GM23338 (cell line): Measurements from ENCODE around the gene LGR5. TPM values are rescaled to one million over a fixed set of nuclear protein-coding genes. Genes with fewer than 3 reads are reported as not detected.

Source experiments
- ATAC-seq: fragments of 200-7000 bp; cut with Tn5 transposase; 3 replicates; pipeline ENCODE4 v1.9.1; 2020
- DNase-seq: peaks from one replicate; pipeline ENCODE4 v3.0.0-alpha.2; 2015; ENCODE audit warnings: low spot score
- H2AFZ ChIP-seq: fragments of 200-600 bp; sonication (generic); 2 replicates; pipeline ENCODE4 v1.8.0; 2016; ENCODE audit warnings: antibody characterized with exemption, mild to moderate bottlenecking, moderate library complexity
- H3F3A ChIP-seq: fragments of 200-600 bp; sonication (generic); replicated peaks from 2 replicates; pipeline ENCODE4 v1.8.0; 2017; ENCODE audit warnings: antibody characterized with exemption, mixed run types, low read depth
- H3K27ac ChIP-seq: fragments of 200-600 bp; sonication (generic); 2 replicates; pipeline ENCODE4 v1.6.1; 2016; ENCODE audit warnings: low read depth
- H3K27me3 ChIP-seq: fragments of 200-600 bp; sonication (generic); 2 replicates; pipeline ENCODE4 v1.8.0; 2016; ENCODE audit warnings: mild to moderate bottlenecking, mixed run types, moderate library complexity; ENCODE audit not compliant: insufficient read depth
- H3K36me3 ChIP-seq: fragments of 200-600 bp; sonication (generic); 2 replicates; pipeline ENCODE4 v1.8.0; 2016; ENCODE audit warnings: mild to moderate bottlenecking; ENCODE audit not compliant: insufficient read depth
- H3K4me1 ChIP-seq: fragments of 200-600 bp; sonication (generic); 2 replicates; pipeline ENCODE4 v1.8.0; 2016; ENCODE audit warnings: mild to moderate bottlenecking, moderate library complexity; ENCODE audit not compliant: insufficient read depth
- H3K4me2 ChIP-seq: fragments of 200-600 bp; sonication (generic); 2 replicates; pipeline ENCODE4 v1.7.1; 2017; ENCODE audit warnings: mixed run types
- H3K4me3 ChIP-seq: fragments of 200-600 bp; sonication (generic); 2 replicates; pipeline ENCODE4 v1.6.1; 2016; ENCODE audit warnings: mixed run types
- H3K79me2 ChIP-seq: fragments of 200-600 bp; sonication (generic); replicated peaks from 2 replicates; pipeline ENCODE4 v1.8.0; 2017; ENCODE audit warnings: mild to moderate bottlenecking; ENCODE audit not compliant: insufficient read depth
- H3K9me2 ChIP-seq: fragments of 200-600 bp; sonication (generic); 2 replicates; pipeline ENCODE4 v1.8.0; 2017; ENCODE audit not compliant: insufficient read depth
- H4K20me1 ChIP-seq: fragments of 200-600 bp; sonication (generic); replicated peaks from 2 replicates; pipeline ENCODE4 v1.8.0; 2017; ENCODE audit warnings: mild to moderate bottlenecking; ENCODE audit not compliant: insufficient read depth
- H3K27ac Mint-ChIP-seq: 2 replicates; pipeline ENCODE4 v1.8.0; 2020; ENCODE audit warnings: inconsistent platforms, mild to moderate bottlenecking, moderate library complexity, mixed read lengths
- H3K27me3 Mint-ChIP-seq: 3 replicates; pipeline ENCODE4 v1.8.0; 2022; ENCODE audit warnings: low read depth, mild to moderate bottlenecking, moderate library complexity, mixed read lengths, inconsistent platforms; ENCODE audit not compliant: insufficient read depth, poor library complexity
- H3K36me3 Mint-ChIP-seq: 3 replicates; pipeline ENCODE4 v1.8.0; 2021; ENCODE audit warnings: low read depth, mild to moderate bottlenecking, inconsistent platforms, moderate library complexity, mixed read lengths
- H3K4me1 Mint-ChIP-seq: 3 replicates; pipeline ENCODE4 v1.8.0; 2020; ENCODE audit warnings: mild to moderate bottlenecking, inconsistent platforms, mixed read lengths
- H3K4me3 Mint-ChIP-seq: 3 replicates; pipeline ENCODE4 v1.8.0; 2021; ENCODE audit warnings: moderate library complexity, mild to moderate bottlenecking, inconsistent platforms, mixed read lengths
- H3K9me3 Mint-ChIP-seq: 3 replicates; pipeline ENCODE4 v1.8.0; 2020; ENCODE audit warnings: moderate library complexity, mild to moderate bottlenecking, inconsistent platforms, mixed read lengths
- CREB1 ChIP-seq: fragments of 250-450 bp; sonication (Bioruptor Pico); IDR thresholded peaks from 2 replicates; pipeline ENCODE4 v1.5.0; 2020; ENCODE audit warnings: low read depth, mild to moderate bottlenecking, moderate library complexity
- ETS1 ChIP-seq: IDR thresholded peaks from 2 replicates; pipeline ENCODE4 v1.6.1; 2016; ENCODE audit warnings: antibody characterized with exemption
- EZH2 ChIP-seq: fragments of 200-600 bp; sonication (generic); IDR thresholded peaks from one replicate; pipeline ENCODE4 v1.8.0; 2017; ENCODE audit warnings: antibody characterized with exemption, mild to moderate bottlenecking, low read depth; ENCODE audit not compliant: unreplicated experiment
- EZH2phosphoT487 ChIP-seq: fragments of 200-600 bp; sonication (generic); IDR thresholded peaks from one replicate; pipeline ENCODE4 v1.8.1; 2018; ENCODE audit warnings: antibody characterized with exemption; ENCODE audit not compliant: unreplicated experiment
- JUNB ChIP-seq: IDR thresholded peaks from one replicate; pipeline ENCODE4 v1.6.1; 2016; ENCODE audit warnings: antibody characterized with exemption; ENCODE audit not compliant: unreplicated experiment
- NANOG ChIP-seq: IDR thresholded peaks from 2 replicates; pipeline ENCODE4 v1.6.1; 2016; ENCODE audit warnings: antibody characterized with exemption, borderline replicate concordance
- POLR2AphosphoS5 ChIP-seq: IDR thresholded peaks from 2 replicates; pipeline ENCODE4 v1.6.1; 2016; ENCODE audit warnings: antibody characterized with exemption, low read depth
- STAT1 ChIP-seq: IDR thresholded peaks from one replicate; pipeline ENCODE4 v1.6.1; 2016; ENCODE audit warnings: antibody characterized with exemption; ENCODE audit not compliant: unreplicated experiment
- ZNF114 ChIP-seq: fragments of 250-450 bp; sonication (Bioruptor Pico); IDR thresholded peaks from 2 replicates; pipeline ENCODE4 v1.5.0; 2020; ENCODE audit warnings: mild to moderate bottlenecking, moderate library complexity
- ZNF331 ChIP-seq: fragments of 250-450 bp; sonication (Bioruptor Pico); IDR thresholded peaks from 2 replicates; pipeline ENCODE4 v1.5.0; 2020; ENCODE audit warnings: low read depth, mild to moderate bottlenecking, moderate library complexity
- polyA plus RNA-seq: library from polyadenylated mRNA; unstranded; fragments of >200 nt; fragmentation: Nextera tagmentation; extraction: Ambion mirVana; gene quantifications from 2 replicates; pipeline ENCODE4 v1.2.1, GENCODE V29; 2016
- total RNA-seq: library from RNA; depleted of rRNA; stranded (reverse); fragments of >200 nt; shearing (Covaris generic); gene quantifications from 2 replicates; pipeline ENCODE4 v1.2.3, GENCODE V29; 2014
- TF ChIP-seq, protein P1 (sequence below): IDR thresholded peaks from one replicate; pipeline ENCODE4 v1.6.1; 2018; ENCODE audit warnings: antibody characterized with exemption; ENCODE audit not compliant: unreplicated experiment
- TF ChIP-seq, protein P2 (sequence below): fragments of 250-450 bp; sonication (Bioruptor Pico); IDR thresholded peaks from 2 replicates; pipeline ENCODE4 v1.5.0; 2020; ENCODE audit warnings: mild to moderate bottlenecking, moderate library complexity
- TF ChIP-seq, protein P3 (sequence below), 2 experiments: fragments of 200-600 bp in 1 of 2; sonication (generic) in 1 of 2; conservative IDR thresholded peaks; 2 replicates each; pipeline versions ENCODE4 v1.5.1 to v1.6.1; 2016 to 2017; ENCODE audit warnings: antibody characterized with exemption in 2 of 2, low read depth in 2 of 2, mild to moderate bottlenecking in 2 of 2, moderate library complexity in 1 of 2

The LGR5 gene
- total and polyA plus RNA-seq, 2 experiments from 2014 or later: 0.17 to 0.26 TPM

GRCh38 chr12:71552728-71553501 lies 113.3 kb downstream of the LGR5 start:
- H3K27ac Mint-ChIP-seq: no peak overlapping the region
- Histone ChIP-seq H3K27ac (no peak overlapping the region), H3K4me1 (no peaks in the 10 kb centered on the region), H3K27me3 (no peaks in the 10 kb centered on the region), H4K20me1 (no peaks in the 10 kb centered on the region), H3K36me3 (no peaks in the 10 kb centered on the region), H2AFZ (no peak overlapping the region), H3F3A (no peaks in the 10 kb centered on the region), H3K79me2 (no peaks in the 10 kb centered on the region), H3K4me2 (no peak overlapping the region), H3K9me2 (no peaks in the 10 kb centered on the region), H3K4me3 (no peak overlapping the region)
- peaks cover 1% of the 10 kb centered on the region for H3K27me3 Mint-ChIP-seq
- TF ChIP-seq, protein P1, sequence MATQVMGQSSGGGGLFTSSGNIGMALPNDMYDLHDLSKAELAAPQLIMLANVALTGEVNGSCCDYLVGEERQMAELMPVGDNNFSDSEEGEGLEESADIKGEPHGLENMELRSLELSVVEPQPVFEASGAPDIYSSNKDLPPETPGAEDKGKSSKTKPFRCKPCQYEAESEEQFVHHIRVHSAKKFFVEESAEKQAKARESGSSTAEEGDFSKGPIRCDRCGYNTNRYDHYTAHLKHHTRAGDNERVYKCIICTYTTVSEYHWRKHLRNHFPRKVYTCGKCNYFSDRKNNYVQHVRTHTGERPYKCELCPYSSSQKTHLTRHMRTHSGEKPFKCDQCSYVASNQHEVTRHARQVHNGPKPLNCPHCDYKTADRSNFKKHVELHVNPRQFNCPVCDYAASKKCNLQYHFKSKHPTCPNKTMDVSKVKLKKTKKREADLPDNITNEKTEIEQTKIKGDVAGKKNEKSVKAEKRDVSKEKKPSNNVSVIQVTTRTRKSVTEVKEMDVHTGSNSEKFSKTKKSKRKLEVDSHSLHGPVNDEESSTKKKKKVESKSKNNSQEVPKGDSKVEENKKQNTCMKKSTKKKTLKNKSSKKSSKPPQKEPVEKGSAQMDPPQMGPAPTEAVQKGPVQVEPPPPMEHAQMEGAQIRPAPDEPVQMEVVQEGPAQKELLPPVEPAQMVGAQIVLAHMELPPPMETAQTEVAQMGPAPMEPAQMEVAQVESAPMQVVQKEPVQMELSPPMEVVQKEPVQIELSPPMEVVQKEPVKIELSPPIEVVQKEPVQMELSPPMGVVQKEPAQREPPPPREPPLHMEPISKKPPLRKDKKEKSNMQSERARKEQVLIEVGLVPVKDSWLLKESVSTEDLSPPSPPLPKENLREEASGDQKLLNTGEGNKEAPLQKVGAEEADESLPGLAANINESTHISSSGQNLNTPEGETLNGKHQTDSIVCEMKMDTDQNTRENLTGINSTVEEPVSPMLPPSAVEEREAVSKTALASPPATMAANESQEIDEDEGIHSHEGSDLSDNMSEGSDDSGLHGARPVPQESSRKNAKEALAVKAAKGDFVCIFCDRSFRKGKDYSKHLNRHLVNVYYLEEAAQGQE: no peak
- TF ChIP-seq POLR2AphosphoS5 (no peak), STAT1 (no peak), JUNB (no peak), ETS1 (no peak), CREB1 (CRISPR knock-in tag) (no peak), ZNF331 (no peak), EZH2phosphoT487 (no peak), NANOG (no peak), EZH2 (no peak), ZNF114 (no peak)
- TF ChIP-seq, protein P2, sequence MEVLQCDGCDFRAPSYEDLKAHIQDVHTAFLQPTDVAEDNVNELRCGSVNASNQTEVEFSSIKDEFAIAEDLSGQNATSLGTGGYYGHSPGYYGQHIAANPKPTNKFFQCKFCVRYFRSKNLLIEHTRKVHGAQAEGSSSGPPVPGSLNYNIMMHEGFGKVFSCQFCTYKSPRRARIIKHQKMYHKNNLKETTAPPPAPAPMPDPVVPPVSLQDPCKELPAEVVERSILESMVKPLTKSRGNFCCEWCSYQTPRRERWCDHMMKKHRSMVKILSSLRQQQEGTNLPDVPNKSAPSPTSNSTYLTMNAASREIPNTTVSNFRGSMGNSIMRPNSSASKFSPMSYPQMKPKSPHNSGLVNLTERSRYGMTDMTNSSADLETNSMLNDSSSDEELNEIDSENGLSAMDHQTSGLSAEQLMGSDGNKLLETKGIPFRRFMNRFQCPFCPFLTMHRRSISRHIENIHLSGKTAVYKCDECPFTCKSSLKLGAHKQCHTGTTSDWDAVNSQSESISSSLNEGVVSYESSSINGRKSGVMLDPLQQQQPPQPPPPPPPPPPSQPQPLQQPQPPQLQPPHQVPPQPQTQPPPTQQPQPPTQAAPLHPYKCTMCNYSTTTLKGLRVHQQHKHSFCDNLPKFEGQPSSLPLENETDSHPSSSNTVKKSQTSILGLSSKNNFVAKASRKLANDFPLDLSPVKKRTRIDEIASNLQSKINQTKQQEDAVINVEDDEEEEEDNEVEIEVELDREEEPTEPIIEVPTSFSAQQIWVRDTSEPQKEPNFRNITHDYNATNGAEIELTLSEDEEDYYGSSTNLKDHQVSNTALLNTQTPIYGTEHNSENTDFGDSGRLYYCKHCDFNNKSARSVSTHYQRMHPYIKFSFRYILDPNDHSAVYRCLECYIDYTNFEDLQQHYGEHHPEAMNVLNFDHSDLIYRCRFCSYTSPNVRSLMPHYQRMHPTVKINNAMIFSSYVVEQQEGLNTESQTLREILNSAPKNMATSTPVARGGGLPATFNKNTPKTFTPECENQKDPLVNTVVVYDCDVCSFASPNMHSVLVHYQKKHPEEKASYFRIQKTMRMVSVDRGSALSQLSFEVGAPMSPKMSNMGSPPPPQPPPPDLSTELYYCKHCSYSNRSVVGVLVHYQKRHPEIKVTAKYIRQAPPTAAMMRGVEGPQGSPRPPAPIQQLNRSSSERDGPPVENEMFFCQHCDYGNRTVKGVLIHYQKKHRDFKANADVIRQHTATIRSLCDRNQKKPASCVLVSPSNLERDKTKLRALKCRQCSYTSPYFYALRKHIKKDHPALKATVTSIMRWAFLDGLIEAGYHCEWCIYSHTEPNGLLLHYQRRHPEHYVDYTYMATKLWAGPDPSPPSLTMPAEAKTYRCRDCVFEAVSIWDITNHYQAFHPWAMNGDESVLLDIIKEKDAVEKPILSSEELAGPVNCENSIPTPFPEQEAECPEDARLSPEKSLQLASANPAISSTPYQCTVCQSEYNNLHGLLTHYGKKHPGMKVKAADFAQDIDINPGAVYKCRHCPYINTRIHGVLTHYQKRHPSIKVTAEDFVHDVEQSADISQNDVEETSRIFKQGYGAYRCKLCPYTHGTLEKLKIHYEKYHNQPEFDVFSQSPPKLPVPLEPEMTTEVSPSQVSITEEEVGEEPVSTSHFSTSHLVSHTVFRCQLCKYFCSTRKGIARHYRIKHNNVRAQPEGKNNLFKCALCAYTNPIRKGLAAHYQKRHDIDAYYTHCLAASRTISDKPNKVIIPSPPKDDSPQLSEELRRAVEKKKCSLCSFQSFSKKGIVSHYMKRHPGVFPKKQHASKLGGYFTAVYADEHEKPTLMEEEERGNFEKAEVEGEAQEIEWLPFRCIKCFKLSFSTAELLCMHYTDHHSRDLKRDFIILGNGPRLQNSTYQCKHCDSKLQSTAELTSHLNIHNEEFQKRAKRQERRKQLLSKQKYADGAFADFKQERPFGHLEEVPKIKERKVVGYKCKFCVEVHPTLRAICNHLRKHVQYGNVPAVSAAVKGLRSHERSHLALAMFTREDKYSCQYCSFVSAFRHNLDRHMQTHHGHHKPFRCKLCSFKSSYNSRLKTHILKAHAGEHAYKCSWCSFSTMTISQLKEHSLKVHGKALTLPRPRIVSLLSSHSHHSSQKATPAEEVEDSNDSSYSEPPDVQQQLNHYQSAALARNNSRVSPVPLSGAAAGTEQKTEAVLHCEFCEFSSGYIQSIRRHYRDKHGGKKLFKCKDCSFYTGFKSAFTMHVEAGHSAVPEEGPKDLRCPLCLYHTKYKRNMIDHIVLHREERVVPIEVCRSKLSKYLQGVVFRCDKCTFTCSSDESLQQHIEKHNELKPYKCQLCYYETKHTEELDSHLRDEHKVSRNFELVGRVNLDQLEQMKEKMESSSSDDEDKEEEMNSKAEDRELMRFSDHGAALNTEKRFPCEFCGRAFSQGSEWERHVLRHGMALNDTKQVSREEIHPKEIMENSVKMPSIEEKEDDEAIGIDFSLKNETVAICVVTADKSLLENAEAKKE (CRISPR knock-in tag): no peak
- TF ChIP-seq, protein P3, sequence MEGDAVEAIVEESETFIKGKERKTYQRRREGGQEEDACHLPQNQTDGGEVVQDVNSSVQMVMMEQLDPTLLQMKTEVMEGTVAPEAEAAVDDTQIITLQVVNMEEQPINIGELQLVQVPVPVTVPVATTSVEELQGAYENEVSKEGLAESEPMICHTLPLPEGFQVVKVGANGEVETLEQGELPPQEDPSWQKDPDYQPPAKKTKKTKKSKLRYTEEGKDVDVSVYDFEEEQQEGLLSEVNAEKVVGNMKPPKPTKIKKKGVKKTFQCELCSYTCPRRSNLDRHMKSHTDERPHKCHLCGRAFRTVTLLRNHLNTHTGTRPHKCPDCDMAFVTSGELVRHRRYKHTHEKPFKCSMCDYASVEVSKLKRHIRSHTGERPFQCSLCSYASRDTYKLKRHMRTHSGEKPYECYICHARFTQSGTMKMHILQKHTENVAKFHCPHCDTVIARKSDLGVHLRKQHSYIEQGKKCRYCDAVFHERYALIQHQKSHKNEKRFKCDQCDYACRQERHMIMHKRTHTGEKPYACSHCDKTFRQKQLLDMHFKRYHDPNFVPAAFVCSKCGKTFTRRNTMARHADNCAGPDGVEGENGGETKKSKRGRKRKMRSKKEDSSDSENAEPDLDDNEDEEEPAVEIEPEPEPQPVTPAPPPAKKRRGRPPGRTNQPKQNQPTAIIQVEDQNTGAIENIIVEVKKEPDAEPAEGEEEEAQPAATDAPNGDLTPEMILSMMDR (conservative IDR thresholded peaks at IDR 0.05; ENCODE audit: low read depth in 2 of 2): no peak
- H3K4me3 Mint-ChIP-seq: no peak overlapping the region
- ATAC-seq (no peak), DNase-seq (no peak)
- no peaks in the 10 kb centered on the region for H3K9me3 Mint-ChIP-seq
- peaks cover 7% of the 10 kb centered on the region for H3K4me1 Mint-ChIP-seq
- H3K36me3 Mint-ChIP-seq: no peaks in the 10 kb centered on the region
